GM12875 (cell line): ENCODE measurements around the gene NPDC1.

ENCODE experiments used
- H3K4me3 ChIP-seq: one replicate; pipeline ENCODE4 v1.5.1; 2011; ENCODE audit warnings: low read depth, low read length, control low read depth
- CTCF ChIP-seq: IDR thresholded peaks from 2 replicates; pipeline ENCODE4 v1.5.1; 2011; ENCODE audit warnings: low read depth, mild to moderate bottlenecking, control low read depth, inconsistent platforms, low read length, moderate library complexity, borderline replicate concordance; ENCODE audit not compliant: insufficient read depth

Gene NPDC1

GRCh38 chr9:136992819-136993369, 53.1 kb downstream of the NPDC1 start:
- peak overlapping the region; percentile 69 for H3K4me3 ChIP-seq
- no peak for TF ChIP-seq CTCF

GRCh38 chr9:136991993-136992818, 53.8 kb downstream of the NPDC1 start, which contains the start of gene PAXX:
TSS of gene PAXX (plus strand) at chr9:136992422. CDS start at chr9:136992444, 22 bp downstream.
- no peak for TF ChIP-seq CTCF

GRCh38 chr9:136990242-136990911, 55.6 kb downstream of the NPDC1 start:
- no peak for TF ChIP-seq CTCF
- H3K4me3 ChIP-seq: no peak overlapping the region

More at GRCh38 chr9:136991993-136992818, 53.8 kb downstream of the NPDC1 start, which contains the start of gene PAXX:
- peak within 1 kb of the TSS; percentile 69 for H3K4me3 ChIP-seq
